Glutamatergic neuron (in vitro differentiated cells): ENCODE measurements around the gene OR52K1. TPM values are rescaled to one million over a fixed set of nuclear protein-coding genes. Genes with fewer than 3 reads are reported as not detected.

ENCODE experiments used
- DNase-seq: peaks from one replicate; pipeline ENCODE4 v3.0.0; 2022
- H3K27ac Mint-ChIP-seq: one replicate; pipeline ENCODE4 v1.8.0; 2020; ENCODE audit warnings: mild to moderate bottlenecking, mixed read lengths, inconsistent platforms; ENCODE audit not compliant: unreplicated experiment
- H3K27me3 Mint-ChIP-seq: one replicate; pipeline ENCODE4 v1.8.0; 2020; ENCODE audit warnings: mild to moderate bottlenecking, moderate library complexity, mixed read lengths, inconsistent platforms; ENCODE audit not compliant: unreplicated experiment
- H3K36me3 Mint-ChIP-seq: one replicate; pipeline ENCODE4 v1.8.0; 2020; ENCODE audit warnings: mild to moderate bottlenecking, mixed read lengths, inconsistent platforms; ENCODE audit not compliant: unreplicated experiment
- H3K4me1 Mint-ChIP-seq: one replicate; pipeline ENCODE4 v1.8.0; 2020; ENCODE audit warnings: mild to moderate bottlenecking, low read depth, mixed read lengths, inconsistent platforms; ENCODE audit not compliant: unreplicated experiment
- H3K4me3 Mint-ChIP-seq: one replicate; pipeline ENCODE4 v1.8.0; 2020; ENCODE audit warnings: mild to moderate bottlenecking, mixed read lengths, inconsistent platforms; ENCODE audit not compliant: unreplicated experiment
- H3K9me3 Mint-ChIP-seq: one replicate; pipeline ENCODE4 v1.8.0; 2020; ENCODE audit warnings: mild to moderate bottlenecking, moderate library complexity, mixed read lengths, inconsistent platforms; ENCODE audit not compliant: unreplicated experiment
- total RNA-seq: library from RNA; stranded (reverse); fragmentation: NEBNext Ultra II Directional; extraction: Animal tissue kit (Norgen Biotek cat#: 25700); gene quantifications from one replicate; pipeline ENCODE4 v1.2.1, GENCODE V29; 2021; ENCODE audit not compliant: unreplicated experiment
- TF ChIP-seq, protein P1 (sequence below): fragments of 200-600 bp; sonication (generic); IDR thresholded peaks from one replicate; pipeline ENCODE4 v1.5.0; 2021; ENCODE audit not compliant: partially characterized antibody, unreplicated experiment

OR52K1 gene
- total RNA-seq, 1 donor from 2014 or later, result not detected

DNA sequence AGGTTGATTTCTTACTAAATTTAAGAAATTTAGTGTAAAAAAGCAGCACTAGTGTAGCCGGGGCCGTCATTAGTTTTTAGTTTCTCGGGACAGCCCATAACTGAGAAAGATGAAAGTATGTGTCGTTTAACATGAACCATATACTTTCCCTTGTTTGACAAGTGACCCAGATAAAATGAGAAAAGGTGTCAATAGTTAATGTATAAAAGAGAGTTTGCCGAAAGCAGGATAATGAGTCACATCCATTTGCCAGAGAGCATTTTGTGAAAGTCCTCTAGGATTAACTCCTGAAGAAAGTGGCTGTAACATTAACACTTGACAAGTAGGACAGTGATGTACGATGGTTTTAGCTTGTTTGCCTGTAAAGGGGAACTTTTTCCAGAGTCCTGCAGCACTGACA lies 13.5 kb downstream of the OR52K1 start:
- no peak for DNase-seq
- no peak overlapping the region for H3K27ac Mint-ChIP-seq

DNA sequence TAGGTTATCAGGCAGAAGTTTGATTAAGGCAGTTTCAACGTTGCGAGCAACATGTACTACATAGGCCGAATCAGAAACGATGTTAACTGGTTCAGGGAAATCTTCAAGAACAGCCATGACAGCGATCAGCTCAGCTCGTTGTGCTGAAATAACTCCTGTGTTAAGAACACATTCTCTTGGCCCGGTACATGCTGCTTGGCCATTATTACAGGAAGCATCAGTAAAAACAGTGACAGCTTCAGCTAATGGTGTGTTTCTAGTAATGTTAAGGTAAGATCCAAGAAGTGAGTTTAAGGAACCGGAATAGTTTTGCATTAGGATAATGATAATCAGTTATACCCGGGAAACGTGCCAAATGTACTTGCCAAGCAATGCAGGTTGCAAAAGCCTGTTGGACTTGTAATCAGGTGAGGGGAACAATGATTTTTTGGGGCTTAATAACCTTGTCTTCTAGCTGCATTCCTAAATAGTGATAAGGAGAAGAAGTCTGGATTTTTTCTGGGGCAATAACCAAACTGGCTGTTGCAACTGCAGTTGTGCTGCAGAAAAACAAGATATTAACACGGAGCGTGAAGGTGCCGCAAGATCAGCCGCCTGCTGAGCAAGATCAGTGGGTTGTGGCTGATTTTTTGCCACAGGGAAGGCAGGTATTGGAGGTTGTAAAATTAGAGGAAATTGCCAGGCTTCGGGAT lies 14.3 kb downstream of the OR52K1 start:
- H3K4me1 Mint-ChIP-seq, result no peaks in the 10 kb centered on the region
- no peak overlapping the region for H3K27ac Mint-ChIP-seq
- no peaks in the 10 kb centered on the region for H3K27me3 Mint-ChIP-seq
- no peak overlapping the region for H3K4me3 Mint-ChIP-seq
- no peaks in the 10 kb centered on the region for H3K36me3 Mint-ChIP-seq
- DNase-seq, result no peak
- H3K9me3 Mint-ChIP-seq, result no peaks in the 10 kb centered on the region
- TF ChIP-seq, protein P1, sequence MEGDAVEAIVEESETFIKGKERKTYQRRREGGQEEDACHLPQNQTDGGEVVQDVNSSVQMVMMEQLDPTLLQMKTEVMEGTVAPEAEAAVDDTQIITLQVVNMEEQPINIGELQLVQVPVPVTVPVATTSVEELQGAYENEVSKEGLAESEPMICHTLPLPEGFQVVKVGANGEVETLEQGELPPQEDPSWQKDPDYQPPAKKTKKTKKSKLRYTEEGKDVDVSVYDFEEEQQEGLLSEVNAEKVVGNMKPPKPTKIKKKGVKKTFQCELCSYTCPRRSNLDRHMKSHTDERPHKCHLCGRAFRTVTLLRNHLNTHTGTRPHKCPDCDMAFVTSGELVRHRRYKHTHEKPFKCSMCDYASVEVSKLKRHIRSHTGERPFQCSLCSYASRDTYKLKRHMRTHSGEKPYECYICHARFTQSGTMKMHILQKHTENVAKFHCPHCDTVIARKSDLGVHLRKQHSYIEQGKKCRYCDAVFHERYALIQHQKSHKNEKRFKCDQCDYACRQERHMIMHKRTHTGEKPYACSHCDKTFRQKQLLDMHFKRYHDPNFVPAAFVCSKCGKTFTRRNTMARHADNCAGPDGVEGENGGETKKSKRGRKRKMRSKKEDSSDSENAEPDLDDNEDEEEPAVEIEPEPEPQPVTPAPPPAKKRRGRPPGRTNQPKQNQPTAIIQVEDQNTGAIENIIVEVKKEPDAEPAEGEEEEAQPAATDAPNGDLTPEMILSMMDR, result no peak

More for the DNA sequence above, 13.5 kb downstream of the OR52K1 start:
- Mint-ChIP-seq H3K27me3 (no peaks in the 10 kb centered on the region), H3K36me3 (no peaks in the 10 kb centered on the region), H3K9me3 (no peaks in the 10 kb centered on the region), H3K4me3 (no peak overlapping the region), H3K4me1 (no peaks in the 10 kb centered on the region)
- TF ChIP-seq, protein P1, result no peak

DNA sequence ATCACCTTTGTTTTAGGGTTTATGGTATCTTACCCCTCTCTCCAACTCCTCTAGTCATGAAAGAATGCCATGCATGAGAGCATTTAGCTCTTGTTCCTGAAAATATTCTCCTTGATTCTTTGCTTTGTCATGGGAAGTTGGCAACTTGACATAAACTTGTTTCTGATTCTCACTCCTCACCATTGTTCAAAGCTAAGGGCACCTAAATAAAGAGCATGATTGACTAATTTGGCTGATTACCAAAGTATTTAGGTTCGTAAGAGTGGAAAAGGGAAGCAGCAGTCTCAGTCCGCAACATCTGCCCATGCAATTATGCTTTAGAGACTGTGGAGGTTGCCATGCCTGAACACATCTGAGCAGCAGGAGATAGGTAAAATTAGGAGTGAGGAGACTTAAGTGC lies 26.4 kb downstream of the OR52K1 start:
- DNase-seq, result no peak
- no peak overlapping the region for H3K27ac Mint-ChIP-seq
- no peak overlapping the region for H3K4me3 Mint-ChIP-seq
- TF ChIP-seq, protein P1, result no peak
- H3K36me3 Mint-ChIP-seq, result peaks cover 6% of the 10 kb centered on the region
- H3K27me3 Mint-ChIP-seq, result peaks cover 4% of the 10 kb centered on the region
- H3K9me3 Mint-ChIP-seq, result peaks cover 7% of the 10 kb centered on the region
- H3K4me1 Mint-ChIP-seq, result peaks cover 12% of the 10 kb centered on the region

DNA sequence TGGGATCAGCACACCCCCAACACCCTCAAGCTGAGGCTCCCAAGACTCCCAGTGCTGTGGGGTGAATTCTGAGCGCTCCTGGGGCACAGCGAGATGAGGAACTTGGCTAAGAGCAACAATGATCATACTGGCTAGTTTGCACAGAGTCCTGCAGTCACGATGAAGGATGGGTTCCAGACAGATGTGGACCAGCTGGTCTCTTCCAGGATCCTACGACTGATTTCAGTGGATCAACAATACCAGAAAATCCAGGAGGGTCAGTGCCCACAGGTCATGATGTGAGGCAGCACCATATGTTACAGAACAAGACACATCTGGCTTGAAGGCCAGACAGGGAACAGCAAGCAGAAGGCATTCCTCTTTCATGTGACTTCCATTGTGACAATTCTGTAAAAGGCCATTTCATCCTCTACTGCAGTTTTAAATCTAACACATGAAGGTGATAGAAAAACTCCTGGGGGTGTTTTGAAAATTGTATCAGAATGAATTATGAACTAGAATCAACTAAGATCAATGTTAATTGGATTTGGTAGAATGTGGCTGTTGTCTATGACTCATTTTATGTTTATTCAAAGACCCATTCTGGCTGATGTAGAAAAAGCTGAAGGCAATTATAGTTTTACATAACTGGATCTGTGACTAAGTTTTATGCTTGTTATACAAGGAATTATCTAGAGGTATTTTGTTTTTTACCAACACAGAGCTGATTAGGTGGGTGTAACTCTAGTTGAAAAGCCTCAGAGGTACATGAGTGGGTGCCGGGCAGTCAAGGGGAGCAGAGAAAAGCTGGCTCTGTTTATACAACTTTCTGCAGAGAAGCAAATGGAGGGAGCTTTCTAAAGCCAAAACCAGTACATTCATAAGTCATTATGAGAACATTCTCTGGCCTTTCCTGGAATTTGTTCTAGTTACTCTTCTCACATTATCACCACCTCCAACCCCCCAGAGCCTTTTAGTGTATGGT lies 29.1 kb downstream of the OR52K1 start:
- peaks cover 4% of the 10 kb centered on the region for H3K27me3 Mint-ChIP-seq
- H3K36me3 Mint-ChIP-seq, result peaks cover 6% of the 10 kb centered on the region
- peaks cover 12% of the 10 kb centered on the region for H3K4me1 Mint-ChIP-seq
- no peak overlapping the region for H3K4me3 Mint-ChIP-seq
- peaks cover 8% of the 10 kb centered on the region for H3K9me3 Mint-ChIP-seq
- DNase-seq, result no peak
- H3K27ac Mint-ChIP-seq, result peak overlapping the region; percentile 78
- TF ChIP-seq, protein P1, result no peak

DNA sequence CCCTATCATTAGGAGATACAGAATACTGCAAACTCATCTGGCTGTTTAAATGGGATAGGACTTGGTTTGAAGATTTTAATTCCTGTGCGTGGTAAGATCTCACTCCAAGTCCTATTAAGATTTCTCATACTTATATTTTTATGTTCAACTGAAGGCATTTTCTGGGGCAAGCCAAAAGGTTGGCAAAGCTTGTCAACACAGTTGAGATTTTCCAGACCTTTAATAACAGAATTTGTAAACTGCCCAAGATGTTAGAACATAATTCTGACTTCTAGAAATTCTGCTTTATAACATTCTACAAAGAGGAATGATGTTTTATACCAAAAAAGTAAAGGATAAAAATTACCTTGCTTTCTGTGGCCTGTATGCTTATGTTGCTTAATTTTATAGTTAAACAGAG lies 31.8 kb downstream of the OR52K1 start:
- H3K4me3 Mint-ChIP-seq, result no peak overlapping the region
- DNase-seq, result no peak
- no peaks in the 10 kb centered on the region for H3K36me3 Mint-ChIP-seq
- TF ChIP-seq, protein P1, result no peak
- peaks cover 12% of the 10 kb centered on the region for H3K4me1 Mint-ChIP-seq
- H3K27me3 Mint-ChIP-seq, result peaks cover 4% of the 10 kb centered on the region
- peaks cover 8% of the 10 kb centered on the region for H3K9me3 Mint-ChIP-seq
- no peak overlapping the region for H3K27ac Mint-ChIP-seq
